ENCODE measurements around the gene CD70.
"Not testable (repeated sequence)": the region's sequence is repeated elsewhere in the genome, so short reads cannot be mapped to it uniquely, and the experiment has no call there.

The CD70 gene

GRCh38 chr19:6597471-6598253 lies 6.7 kb upstream of the CD70 start:
- DNase-seq (ENCODE audit: low spot score) = not testable (repeated sequence)

DNA sequence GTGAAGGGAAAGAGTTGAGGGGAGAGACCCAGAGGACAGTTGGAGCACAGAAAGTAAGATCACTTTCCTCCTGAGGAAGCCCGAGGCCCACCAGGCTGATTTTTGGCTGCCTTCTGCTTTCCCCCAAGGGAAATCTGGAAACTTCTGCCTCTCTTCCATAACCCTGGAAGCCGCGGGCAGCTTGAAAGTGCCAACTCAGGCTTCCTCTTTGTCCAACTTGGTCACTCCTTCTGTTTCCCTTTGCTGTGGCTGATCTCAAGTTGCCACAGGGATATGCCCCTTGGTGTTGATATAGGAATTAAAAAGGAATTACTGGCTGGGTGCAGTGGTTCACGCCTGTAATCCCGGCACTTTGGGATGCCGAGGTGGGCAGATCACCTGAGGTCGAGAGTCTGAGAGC lies 5.7 kb upstream of the CD70 start:
- DNase-seq (ENCODE audit: low spot score) = no peak

- no peak for DNase-seq (ENCODE audit: low spot score)
These were observed 2.9 kb upstream of the CD70 start for GRCh38 chr19:6593651-6594416.

DNA sequence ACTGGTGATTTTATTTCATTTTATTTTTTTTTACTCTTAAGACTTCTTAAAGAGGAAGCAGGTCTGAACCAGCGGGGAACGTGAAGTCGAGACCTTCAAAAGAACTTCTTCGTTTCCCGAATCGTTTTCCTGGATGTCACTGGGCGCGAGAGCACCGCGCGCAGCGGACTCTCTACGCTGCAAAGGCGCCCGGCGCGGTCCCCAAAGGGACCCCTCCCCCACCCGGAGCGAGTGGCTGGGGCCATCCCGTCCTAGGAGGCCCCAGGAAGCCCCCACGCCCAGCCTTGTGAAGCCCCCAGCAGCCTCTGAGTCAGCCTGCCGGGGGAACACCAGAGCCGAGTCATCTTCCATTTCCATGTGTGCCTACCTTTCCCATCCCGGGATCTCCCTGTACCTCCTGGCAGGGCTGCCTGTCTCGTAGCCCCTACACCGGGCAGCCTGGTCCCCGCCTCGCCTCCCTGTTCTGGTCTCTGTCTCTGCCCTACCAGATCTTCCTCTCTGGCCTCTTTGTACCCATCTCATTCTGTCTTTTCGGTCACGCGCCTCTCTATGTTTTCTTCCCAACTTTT lies 608 bp downstream of the CD70 start:
- DNase-seq (ENCODE audit: low spot score) = no peak

DNA sequence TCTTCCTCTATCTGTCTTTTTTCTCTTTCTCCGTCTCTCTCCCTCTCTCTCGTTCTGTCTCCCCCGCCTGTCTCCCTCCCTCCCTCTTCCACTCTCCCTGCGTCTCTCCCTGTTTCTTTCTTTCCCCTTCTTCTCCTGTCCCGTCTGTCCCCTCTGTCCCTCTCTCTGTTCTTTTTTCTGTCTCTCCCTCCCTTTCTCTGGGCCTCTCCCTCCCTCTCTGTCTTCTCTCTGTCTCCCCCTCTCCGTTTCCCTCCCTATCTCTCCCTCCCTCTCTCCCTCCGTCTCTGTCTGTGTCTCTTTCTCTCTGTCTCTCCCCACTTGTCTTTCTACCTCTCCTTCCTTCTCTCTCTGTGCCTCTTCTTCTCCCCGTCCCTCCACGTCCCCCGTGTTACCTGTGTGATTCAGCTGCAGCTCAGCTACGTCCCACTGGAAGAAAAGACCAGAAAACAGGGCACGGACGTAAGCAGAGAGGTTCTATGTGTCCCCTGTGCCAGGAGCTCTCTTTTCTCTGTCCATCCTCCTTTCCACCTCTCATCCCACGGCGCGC lies 1.2 kb downstream of the CD70 start:
- no peak for DNase-seq (ENCODE audit: low spot score)

DNA sequence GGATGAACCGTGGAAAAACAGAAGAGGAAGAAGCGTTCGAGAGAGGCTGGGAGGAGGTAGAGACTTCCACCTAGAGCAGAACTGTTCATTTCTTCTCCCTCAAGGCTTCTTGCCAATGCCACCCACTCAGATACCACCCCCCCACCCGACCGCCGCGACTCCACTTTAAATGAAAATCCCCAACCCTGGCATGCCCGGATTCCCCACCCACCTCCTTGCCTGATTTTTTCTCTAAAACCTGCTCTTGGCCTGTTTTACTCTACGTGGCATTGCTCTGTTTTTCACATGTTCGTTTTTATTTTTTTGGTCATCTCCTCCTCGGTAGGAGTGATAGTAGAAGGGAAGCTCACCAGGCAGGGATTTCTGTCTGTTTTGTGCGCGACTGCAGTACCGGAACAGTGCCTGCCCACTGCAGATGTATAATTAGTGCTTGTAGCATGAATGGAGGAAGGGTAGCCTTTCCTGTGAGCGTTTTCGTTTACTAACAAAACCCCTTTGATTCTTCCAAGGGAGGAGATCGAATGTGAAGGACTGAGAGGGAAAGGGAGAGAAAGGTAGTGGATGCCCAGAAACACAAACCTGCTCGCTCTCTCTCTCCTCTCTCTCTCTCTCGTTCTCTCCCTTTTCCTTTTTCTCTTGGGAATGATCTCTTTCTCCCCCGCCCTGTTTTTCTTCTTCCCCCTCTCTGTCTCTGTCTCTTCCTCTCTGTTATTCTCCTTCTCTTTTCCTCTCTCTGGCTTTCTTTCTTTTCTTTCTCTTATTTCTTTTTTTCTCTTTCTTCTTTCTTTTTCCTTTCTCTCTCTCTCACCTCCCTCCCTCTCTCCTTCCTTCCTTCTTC lies 2.2 kb downstream of the CD70 start:
- DNase-seq (ENCODE audit: low spot score) = no peak

DNA sequence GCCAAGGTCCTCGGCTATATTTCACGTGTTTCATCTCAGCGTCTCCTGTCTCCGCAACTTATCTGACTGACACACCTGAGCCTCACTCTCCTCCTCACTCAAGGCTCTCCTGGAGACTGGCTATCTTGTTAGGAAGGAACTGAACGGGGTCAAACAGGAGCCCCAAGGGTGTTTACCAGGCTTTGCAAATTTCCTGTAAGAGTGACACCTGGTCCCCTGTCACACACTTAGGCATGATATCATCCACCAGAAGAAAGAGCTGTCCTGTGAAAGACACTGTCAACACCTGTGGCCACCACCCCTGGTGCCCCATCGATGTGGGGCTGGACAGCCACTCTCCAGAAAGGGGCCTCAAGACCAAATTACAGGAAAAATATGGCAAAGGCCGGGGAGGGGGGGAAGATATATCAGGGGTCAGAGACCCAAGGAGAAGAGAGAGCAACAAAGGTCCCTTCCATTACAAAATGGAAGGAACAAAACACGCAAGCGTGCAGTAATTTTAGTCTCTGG lies 2.9 kb downstream of the CD70 start:
- no peak for DNase-seq (ENCODE audit: low spot score)

DNA sequence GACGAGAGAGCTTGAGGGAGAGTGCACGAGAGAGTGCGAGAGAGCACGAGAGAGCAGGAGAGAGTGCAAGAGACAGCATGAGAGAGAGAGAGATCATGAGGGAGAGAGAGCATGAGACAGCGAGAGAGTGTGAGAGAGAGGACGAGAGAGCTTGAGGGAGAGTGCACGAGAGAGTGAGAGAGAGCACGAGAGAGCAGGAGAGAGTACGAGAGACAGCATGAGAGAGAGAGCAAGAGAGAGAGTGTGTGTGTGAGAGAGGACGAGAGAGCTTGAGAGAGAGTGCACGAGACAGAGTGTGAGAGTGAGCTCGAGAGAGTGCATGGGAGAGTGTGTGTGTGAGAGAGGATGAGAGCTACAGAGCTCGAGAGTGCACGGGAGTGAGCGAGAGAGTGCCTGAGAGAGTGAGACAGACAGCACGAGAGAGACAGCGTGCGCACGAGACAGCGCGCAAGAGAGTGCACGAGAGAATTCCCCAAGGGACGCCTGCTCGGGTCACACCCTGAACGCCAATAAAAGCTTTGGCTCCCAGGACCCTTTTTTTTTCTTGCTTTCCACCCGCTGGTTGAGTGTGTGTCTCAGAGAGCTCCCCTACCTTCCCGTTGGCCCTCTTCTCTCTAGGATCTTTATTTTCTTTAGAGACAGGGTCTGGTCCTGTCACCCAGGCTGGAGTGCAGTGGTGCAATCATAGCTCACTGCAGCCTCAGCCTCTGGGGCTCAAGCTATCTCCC lies 3.7 kb downstream of the CD70 start:
- no peak for DNase-seq (ENCODE audit: low spot score)

DNA sequence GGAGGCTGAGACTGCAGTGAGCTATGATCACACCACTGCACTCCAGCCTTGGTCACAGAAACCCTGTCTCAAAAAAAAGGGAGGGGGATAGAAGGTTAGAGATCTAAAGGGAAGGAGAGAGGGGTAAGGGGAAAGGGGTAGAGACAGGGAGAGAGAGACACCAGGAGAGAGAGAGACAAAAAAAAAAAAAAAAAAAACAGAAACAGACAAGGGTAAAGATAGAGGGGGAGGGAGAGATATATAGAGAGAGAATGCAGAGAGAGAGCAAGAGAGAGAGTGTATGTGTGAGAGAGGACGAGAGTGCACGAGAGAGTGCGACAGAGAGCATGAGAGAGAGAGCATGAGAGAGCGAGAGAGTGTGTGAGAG lies 4.2 kb downstream of the CD70 start:
- DNase-seq (ENCODE audit: low spot score) = no peak

- DNase-seq (ENCODE audit: low spot score) = no peak
These were observed 4.9 kb downstream of the CD70 start for GRCh38 chr19:6586056-6586455.

DNA sequence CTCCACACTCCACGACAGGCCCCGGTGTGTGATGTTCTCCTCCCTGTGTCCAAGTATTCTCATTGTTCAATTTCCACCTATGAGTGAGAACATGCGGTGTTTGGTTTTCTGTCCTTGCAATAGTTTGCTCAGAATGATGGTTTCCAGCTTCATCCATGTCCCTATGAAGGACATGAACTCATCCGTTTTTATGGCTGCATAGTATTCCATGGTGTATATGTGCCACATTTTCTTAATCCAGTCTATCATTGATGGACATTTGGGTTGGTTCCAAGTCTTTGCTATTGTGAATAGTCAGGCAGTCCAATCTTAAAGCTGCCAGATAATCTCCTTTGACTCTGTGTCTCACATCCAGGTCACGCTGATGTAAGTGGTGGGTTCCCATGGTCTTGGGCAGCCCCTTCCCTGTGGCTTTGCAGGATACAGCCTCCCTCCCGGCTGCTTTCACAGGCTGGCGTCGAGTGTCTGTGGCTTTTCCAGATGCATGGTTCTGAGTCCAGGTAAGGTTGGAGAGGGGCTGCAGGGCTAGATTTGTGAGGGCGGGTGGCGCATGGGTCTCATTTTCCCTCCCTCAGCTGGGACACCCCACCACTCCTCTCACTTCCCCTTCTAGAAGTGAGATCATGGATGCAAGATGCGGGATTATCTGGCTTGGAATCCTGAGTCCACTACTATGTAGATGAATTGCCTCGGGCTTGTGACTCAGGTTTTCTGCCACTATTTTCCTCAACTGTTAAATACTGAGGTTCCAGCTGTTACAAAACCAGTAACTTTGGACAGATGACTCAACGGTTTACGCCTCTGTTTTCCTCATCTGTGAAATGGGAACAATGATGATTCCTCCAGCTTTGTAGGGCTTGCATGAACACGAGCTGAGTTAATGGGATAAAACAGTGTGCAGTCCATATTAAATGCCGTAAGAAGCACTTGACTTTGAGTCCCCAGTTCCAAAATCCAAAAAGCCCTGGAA lies 8.2 kb downstream of the CD70 start:
- not testable (repeated sequence) for DNase-seq (ENCODE audit: low spot score)

DNA sequence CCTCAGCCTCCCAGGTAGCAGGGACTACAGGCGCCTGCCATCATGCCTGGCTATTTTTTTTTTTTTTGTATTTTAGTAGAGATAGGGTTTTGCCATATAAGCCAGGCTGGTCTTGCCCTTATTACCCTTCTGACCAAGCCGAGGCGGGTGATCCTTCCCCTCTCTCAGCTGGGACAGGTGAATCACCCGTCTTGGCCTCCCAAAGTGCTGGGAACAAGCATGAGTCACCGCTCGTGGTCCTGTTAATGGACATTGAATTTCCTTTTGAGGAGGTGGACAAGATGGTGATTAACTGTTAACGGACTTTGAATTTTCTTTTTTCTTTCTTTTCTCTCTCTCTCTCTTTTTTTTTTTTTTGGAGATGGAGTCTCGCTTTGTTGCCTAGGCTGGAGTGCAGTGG lies 10.6 kb downstream of the CD70 start:
- DNase-seq (ENCODE audit: low spot score) = no peak

DNA sequence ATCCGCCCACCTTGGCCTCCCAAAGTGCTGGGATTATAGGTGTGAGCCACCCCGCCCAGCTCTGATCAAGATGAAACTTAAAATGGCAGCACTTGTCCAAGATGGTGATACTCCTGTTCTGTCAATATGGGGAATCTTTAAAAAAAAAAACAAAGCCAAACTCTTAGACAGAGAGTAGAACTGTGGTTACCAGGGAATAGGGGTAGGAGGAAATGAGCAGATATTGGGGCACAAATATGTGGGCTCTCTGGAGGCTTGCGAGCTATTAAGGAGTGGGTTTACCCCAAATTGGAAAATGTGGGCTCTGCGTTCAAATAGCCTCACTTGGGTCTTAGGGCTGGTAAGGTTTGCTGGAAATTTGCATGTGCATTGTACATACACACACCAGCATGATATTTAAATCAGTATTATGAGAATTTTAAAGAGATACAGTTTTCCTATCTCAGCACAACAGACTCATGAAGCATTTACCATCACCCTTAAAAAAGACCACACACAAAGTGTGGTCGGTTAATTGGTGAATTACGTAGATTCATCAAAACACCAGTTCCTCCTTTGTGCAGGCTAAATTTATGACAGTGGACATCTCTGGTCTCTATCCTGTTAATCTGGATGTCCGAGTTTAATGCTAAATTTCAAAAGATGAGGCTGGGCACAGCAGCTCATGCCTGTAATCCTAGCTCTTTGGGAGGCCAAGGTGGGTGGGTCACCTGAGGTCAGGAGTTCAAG lies 11.3 kb downstream of the CD70 start:
- no peak for DNase-seq (ENCODE audit: low spot score)

GRCh38 chr19:6577476-6578125 lies 13.3 kb downstream of the CD70 start:
- peak; percentile 34 for DNase-seq (ENCODE audit: low spot score)

DNA sequence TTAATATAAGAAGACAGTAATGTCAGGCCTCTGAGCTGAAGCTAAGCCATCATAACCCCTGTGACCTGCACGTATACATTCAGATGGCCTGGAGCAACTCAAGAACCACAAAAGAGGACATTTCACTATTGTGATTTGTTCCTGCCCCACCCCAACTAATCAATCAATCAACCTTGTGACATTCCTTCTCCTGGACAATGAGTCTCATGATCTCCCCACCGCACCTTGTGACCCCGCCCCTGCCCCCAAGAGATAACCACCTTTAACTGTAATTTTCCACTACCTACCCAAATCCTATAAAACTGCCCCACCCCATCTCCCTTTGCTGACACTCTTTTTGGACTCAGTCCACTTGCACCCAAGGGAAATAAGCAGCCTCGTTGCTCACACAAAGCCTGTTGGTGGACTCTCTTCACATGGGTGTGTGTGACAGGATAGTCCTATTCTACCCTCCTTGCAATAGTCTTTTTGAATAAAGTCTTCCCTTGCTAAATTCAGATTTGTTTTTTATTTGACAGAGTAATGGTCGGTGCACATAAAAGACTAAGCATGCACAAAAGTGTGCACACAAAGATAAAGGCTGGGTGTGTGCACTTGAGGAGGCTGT lies 14.0 kb downstream of the CD70 start:
- DNase-seq (ENCODE audit: low spot score) = no peak

- DNase-seq (ENCODE audit: low spot score) = no peak
These were observed 17.6 kb downstream of the CD70 start for GRCh38 chr19:6573350-6573749.

- no peak for DNase-seq (ENCODE audit: low spot score)
These were observed 18.7 kb downstream of the CD70 start for GRCh38 chr19:6572217-6572616.

DNA sequence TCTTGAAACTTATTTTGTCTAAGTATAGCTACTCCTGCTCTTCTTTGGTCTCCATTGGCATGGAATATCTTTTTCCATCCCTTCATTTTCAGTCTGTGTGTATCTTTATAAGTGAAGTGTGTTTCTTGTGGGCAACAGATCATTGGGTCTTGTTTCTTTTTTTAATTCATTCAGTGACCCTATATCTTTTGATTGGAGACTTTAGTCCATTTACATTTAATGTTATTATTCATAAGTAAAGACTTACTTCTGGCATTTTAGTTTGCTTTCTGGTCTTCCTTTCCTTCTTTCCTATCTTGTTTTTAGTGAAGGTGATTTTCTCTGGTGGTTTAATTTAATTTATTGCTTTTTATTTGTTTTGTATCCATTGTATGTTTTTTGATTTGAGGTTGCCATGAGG lies 19.8 kb downstream of the CD70 start:
- DNase-seq (ENCODE audit: low spot score) = no peak

All from CD4-positive, alpha-beta T cell treated with Interleukin-15 for 4 hours (primary cell).